NCI-H446 treated with DMSO at 0.1 percent for 48 hours (cell line): ENCODE data around the gene DNAH17.

Experiments
- DNase-seq: peaks from one replicate; lab custom pipeline; 2025; lab: John Stamatoyannopoulos, UW

Gene DNAH17

DNA sequence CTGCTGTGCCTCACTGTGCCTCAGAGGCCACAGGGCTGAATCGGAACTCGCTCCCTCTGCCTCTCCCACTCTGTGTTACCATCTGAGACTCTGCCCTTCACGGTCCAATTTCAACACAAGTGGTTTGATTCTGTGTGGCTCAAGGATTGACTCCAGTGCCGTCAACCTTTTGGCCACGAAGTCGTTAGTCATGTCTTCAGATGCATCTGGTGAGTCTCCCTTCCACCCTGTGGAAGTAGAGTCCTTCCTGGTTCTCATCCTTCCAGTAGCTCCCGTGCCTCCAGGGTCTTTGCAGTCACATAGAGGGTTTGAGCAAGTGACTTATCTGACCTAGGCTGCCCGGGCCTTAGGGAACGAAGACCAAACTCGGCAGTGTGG, 147.6 kb downstream of the DNAH17 start:
- no peak for DNase-seq

DNA sequence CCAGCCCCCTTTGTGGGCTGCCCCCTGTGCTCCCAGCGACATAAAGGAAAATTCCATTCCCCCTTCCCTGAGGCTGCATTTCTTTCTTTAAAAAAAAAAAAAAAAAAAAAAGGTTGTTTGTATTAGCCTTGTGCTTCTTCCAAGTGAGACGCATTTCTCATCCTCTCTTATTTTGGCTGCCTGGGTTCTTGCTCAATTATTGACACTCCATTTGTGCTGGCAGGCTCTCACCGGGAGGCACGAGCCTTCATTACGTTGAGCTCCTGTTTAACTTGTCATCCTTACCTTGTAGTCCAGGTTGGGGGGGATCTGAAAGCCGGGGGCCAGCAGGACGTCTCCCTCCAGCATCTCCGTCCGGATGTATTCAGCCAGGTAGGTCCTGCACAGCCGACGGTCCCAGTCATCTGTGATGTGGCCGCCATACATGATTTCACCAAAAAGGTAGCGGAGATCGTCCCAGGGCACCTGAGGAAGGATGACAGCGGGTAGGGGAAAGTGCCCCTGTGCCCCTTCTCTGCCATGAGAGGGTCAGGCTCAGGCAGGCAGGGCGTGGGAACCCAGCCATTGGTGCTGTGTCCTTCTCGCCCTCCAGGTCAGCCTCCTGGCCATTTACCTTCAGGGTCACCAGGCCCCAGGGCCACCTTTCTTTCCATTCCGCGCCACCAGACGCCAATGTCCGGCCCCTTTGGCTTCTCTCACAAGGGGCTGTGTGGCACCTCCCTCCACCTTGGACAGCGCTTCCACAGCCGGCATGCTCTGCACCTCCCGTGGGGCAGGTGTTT, 148.2 kb downstream of the DNAH17 start:
- DNase-seq: no peak

DNA sequence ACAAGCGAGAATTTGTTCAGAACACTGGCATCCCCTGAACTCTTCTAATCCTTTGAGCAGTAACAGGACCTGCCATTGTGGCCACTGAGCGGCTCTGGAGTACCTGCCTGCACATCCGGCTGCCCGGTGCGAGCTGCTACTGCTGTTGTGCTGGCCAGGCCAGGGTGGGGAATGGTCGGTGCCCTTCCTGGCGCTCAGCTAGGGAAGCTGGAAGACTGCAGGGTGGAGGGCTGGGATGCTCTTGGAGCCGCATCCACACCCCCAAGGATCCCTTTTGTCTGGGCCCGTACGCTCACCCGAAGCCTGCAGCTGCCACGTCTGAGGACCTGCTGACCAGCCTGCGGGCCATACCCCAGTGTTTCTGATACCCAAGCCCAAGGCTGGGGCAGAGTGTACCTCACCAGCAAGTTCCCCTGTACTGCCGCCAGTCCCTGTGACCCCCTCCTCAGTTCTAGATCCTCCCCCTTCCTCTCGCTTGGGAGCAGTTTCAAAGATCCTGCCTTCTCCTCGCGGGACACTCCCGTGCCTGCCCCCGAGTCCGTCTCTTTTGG, 149.1 kb downstream of the DNAH17 start:
- no peak for DNase-seq

DNA sequence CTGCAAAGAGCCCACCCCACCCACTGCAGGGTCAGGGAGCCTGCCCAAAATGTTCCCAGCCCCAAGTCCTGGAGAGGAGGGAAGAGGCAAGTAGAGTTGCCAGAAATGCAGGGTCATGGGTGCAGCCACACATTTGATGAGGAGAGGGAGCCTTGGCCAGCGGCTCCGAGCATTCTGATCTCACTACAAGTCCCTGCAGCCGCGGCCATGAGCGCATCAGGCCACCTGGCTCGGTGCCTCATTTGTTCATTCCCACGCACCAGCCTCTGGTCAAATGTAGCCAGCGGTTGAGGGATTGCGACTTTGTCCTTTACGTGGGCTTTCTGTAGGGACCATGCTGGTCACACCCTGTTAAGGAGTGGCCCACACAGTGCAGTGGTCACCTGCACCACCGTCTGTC, 150.1 kb downstream of the DNAH17 start:
- DNase-seq: no peak

GRCh38 chr17:78426293-78426879, 150.8 kb downstream of the DNAH17 start:
- DNase-seq: no peak

- DNase-seq: no peak
Observed at GRCh38 chr17:78425429-78425828, 151.8 kb downstream of the DNAH17 start.

DNA sequence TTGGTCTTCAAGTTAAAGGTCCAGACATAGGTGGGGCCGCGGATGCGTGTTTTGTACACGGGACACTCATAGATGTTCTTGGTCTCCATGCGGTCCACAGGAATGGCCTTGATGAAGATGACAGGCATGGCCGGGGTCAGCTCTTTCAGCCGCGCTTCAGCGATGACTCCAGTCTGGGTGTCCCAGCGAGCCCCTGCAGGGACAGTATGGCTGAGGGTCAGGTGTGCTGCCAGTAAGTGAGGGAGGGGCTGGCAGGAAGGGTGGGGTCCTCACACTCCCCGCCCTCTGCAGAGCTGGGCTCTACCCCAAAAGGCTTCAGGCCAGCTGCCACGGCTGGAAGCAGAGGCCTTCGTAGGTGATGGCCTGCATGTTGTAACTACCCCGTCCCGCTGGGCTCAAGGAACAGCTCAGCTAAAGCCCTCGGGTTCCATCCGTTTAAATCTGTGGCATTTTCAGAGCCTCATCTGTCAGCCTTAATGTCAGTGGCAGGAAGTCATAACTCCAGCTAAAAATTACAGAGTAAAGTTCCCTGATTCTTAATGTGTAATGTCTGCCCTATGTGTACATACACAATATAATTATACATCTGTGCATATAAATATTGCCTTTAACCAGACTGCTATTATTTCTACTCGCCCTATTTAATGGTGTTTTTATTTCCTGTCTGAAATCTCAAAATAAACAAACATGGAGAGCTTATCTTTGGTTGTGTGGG, 153.1 kb downstream of the DNAH17 start:
- no peak for DNase-seq

DNA sequence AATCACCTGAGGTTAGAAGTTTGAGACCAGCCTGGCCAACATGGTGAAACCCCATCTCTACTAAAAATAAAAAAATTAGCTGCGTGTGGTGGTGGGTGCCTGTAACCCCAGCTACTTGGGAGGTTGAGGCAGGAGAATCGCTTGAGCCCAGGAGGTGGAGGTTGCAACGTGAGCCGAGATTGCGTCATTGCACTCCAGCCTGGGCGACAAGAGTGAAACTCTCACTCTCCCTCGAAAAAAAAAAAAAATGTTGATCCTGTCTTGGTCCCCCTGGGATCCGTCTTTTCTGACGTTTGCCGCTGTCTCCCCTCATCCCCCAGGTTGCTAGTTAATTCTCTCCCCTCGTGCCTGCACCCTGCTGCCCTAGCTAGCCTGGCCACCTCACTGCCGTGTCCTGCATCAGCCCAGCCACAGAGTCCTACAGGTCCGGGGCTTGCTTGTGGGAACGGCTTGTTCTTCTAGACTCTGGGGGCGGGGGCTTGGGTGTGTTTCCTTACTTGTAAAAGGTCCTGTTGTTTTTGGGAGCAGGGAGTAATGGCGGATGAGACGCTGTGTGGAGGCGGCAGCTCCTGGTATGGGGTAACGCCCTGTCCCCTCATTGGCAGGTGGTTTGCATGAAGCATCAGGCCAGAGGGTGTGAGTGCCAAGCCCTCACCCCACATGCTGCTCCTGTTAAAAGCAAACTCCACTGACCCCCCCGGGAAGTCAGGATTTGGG, 154.2 kb downstream of the DNAH17 start:
- no peak for DNase-seq

DNA sequence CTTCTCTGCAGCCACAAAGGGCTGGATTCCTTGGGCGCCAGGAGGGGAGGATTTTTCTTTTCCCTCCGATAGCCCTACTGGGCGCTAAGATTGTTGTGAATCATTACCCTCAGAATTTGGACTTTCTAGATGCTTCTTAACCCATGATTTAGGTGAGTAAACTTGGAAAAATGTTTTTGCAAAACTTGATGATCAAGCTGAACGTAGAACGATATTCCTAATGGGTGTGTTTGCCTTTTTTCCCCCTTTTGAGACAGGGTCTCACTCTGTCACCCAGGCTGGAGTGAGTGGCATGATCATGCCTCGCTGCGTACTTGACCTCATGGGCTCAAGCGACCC, 155.0 kb downstream of the DNAH17 start:
- no peak for DNase-seq

DNA sequence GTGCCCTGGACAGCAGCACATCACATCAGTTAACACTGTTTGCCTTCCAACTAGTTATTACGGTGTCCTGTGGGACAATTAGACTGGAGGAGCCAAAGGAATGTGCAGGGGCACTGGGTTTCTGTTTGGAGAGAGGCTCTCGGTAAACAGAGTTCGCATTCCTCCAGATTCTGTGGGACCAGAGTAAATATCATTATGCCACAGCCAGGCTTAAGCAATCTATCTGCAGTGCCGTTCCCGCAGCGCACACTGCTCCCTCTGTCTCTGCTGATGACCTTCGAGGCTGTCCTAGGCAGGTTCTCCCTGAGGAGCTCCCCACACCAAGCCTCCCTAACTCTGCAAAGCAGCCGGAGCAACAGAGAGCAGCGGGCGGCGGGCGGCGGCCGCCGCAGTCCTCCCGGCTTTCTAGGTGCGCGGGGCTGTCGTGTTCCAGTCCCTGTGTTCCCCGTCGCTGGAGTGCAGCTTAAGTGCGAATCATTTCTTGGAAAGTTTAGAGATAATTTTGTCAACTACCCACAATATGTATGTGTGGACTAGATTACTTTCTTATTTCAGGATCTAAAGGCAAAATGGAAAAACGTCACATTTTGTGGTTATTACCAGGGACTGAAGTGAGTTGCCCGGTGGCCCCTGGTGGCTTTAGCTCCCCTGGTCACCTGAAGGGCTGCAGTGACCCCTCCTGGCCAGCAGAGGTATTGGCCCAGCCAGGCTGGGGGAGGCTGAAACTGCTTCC, 155.5 kb downstream of the DNAH17 start:
- no peak for DNase-seq

- DNase-seq: no peak
Observed at GRCh38 chr17:78421084-78421533, 156.1 kb downstream of the DNAH17 start.

DNA sequence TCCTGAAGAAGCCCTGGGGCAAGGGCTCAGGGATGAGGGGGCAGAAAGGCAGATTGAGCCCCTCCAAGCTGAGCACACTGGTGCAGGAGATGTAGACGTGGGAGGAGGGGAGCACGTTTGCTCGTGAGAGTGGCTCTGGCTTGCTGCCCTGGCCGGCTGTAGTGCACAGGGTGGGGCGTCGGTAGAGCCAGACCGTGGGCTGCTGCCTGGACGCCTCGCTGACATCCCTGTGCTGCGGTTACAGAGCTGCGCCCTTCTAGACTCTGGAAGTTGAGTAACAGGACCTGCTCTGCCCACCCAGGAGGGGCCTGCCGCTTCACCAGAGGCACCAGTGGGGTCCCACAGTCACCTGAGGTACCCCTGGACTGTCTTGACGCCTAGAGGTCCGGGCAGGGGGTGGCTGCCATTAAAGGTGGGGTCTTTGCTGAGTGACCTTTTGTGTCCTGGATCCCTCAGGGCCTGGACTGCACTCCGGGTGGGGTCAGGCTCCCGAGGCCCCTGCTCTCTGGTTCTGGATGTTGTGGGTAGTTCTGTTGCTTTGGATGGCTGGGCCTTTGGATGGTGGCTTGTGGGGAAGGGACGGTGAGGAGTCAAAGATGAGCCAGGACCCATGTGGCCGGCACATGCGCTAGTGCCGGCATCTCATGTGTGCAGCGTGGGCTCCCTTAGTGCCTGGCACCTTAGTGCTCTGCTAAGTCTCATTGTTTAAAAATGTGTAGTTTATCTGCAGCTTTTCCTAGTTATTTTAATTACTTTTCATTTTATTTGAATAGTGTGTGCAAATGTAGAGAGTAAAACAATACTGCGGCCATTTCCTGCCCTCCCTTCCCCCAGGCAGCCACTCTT, 157.0 kb downstream of the DNAH17 start:
- DNase-seq: no peak

- DNase-seq: no peak
Observed at GRCh38 chr17:78418326-78419026, 158.7 kb downstream of the DNAH17 start.

- no peak for DNase-seq
Observed at GRCh38 chr17:78417531-78417909, 159.7 kb downstream of the DNAH17 start.

GRCh38 chr17:78416791-78417530, 160.2 kb downstream of the DNAH17 start:
- DNase-seq: no peak

DNA sequence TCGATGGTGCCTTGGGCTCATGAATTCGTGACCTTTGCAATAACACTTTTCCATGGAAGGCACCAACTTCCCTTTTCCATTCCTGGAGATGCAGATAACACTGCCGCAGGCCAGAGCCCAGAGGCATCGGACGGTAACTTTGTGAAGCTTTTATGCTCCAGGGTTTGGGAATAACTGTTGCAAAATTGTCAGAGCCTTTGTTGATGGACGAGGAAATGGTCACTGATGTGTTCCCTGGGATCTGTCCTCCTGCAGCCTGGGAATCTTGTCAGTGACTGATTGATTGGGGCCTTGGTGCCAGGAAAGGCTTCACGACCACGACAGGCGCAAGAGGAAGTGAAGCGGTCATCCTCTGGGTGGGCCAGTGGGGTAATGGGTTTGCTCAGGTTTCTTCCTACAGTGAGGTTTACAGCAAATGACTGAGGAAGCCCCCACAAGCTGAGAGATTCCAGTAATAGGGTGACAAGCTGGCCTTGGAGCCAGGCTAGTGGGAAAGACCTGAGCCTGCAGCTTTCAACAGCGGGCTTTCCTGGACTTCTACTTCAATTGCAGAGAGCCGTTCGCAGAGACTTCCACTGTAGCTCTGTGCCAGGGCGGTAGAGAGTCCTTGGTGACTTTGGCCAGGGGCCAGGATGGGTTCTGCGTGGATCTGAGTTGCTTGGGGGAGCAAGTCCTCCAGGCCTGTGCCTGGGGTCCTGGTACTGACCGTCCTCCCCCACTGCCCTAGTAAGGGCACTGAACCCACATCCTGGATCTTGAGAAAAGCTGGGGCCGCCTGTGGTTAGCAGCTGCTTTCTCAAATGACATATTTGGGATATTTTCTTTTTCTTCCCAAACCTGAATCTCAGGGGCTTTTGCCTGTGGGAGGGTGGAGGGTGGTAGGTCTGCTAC, 161.1 kb downstream of the DNAH17 start:
- DNase-seq: no peak

DNA sequence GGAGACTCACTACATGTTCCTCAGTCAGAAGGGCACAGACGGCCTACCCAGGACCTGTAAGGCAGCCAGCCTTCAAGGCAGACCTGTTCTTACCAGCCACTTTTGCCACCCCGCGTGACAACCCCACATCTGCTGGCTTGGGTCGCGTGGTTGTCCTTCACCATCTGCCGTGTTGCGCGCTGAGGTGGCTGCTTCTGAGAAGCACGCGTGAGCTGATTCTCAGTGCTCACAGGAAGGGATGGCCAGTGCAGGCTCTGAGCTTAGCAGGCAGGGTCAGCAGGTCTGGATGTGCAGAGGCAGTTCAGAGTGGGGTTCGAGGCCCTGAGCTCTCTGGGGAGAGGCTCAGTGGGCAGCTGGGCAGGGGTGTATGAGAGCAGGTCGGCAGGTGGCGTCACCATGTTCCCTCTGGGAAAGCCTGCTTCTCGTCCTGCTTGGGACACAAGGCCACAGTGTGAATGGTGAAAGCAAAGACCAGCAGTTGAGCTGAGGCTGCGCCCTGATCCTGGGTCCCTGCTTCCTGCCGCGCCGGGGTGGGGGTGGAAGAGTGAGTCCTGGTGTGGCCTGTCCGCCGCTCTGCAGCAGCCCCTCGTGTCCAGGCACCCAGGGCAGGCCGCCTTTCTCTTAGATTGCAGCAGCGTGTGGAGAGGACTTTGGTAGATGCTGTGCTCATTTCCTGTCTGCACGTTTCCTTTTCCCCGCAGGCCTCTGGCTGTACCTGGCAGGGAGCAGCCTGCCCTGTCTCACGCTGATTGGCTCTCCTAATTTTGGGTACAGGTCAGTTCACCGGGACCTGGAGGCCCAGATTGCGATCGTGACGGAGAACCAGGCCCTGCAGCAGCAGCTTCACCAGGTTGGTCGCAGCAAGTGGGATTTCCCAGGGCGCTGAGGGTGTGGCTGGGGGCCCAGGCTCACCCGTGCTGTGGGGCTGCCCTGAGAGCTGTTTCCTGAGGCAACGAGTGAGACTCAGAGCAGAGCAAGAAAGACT, 162.7 kb downstream of the DNAH17 start:
- DNase-seq: no peak
